K562 (cell line): Measurements from ENCODE around the gene TUBA4B. TPM values are rescaled to one million over a fixed set of nuclear protein-coding genes. Genes with fewer than 3 reads are reported as not detected.

Source experiments
- ATAC-seq: fragments of 200-7000 bp; cut with Tn5 transposase; 3 replicates; pipeline ENCODE4 v1.9.1; 2020; ENCODE audit warnings: moderate library complexity
- BruUV-seq: library from RNA; stranded (reverse); fragments of 400-500 nt; replicated peaks from 2 replicates; lab custom pipeline; 2021; lab: Mats Ljungman, UMichigan
- CTCF ChIA-PET: fragments of 300-600 bp; formaldehyde crosslinking; extraction: SDS; loops from one replicate; lab custom pipeline; 2021; ENCODE audit warnings: low intra/inter-chr PET ratio; lab: Yijun Ruan, JAX
- POLR2A ChIA-PET: fragments of 300-600, 350-650 bp; sonication (Branson Sonifier 250); formaldehyde crosslinking; extraction: SDS; loops from one replicate; lab custom pipeline; 2021; ENCODE audit warnings: antibody characterized with exemption, inconsistent platforms; lab: Yijun Ruan, JAX
- DNase-seq, 4 experiments: peaks; one replicate each; pipeline versions ENCODE4 v3.0.0 to v3.0.0-alpha.2; 2011 to 2018; ENCODE audit warnings: low spot score in 3 of 4, mixed read lengths in 3 of 4; ENCODE audit errors: extremely low read depth in 1 of 4
- FAIRE-seq: peaks from 2 replicates; lab custom pipeline; 2011; peaks lifted over from hg19 to GRCh38; lab: Jason Lieb, UNC
- H2AFZ ChIP-seq: 2 replicates; pipeline ENCODE4 v1.6.0; 2011; ENCODE audit warnings: low read depth, low read length, control low read depth, inconsistent platforms
- H3K27ac ChIP-seq: fragments of 200-600 bp; 3 replicates; pipeline ENCODE4 v1.8.0; 2011; ENCODE audit warnings: low read depth, mild to moderate bottlenecking, control low read depth, inconsistent platforms, low read length, moderate library complexity, mixed read lengths; ENCODE audit errors: extremely low read depth
- H3K27me3 ChIP-seq, 2 experiments: fragments of 300-600 bp in 1 of 2; 2 replicates in 1 of 2; 3 replicates in 1 of 2; pipeline versions ENCODE4 v1.6.0 to v1.8.0; 2011; ENCODE audit warnings: inconsistent platforms in 2 of 2, low read length in 2 of 2, mild to moderate bottlenecking in 1 of 2, mixed read lengths in 1 of 2, moderate library complexity in 1 of 2; ENCODE audit not compliant: control insufficient read depth in 2 of 2, insufficient read depth in 2 of 2
- H3K36me3 ChIP-seq: fragments of 300-600 bp; 3 replicates; pipeline ENCODE4 v1.8.0; 2011; ENCODE audit warnings: mild to moderate bottlenecking, low read length, inconsistent platforms; ENCODE audit not compliant: control insufficient read depth, insufficient read depth
- H3K4me1 ChIP-seq, 2 experiments: fragments of 200-600 bp in 1 of 2; replicated peaks in 1 of 2; 2 replicates in 1 of 2; 3 replicates in 1 of 2; pipeline versions ENCODE4 v1.5.1 to v1.8.0; 2011; ENCODE audit warnings: inconsistent platforms in 2 of 2, low read length in 2 of 2, mild to moderate bottlenecking in 1 of 2, mixed read lengths in 1 of 2, moderate library complexity in 1 of 2; ENCODE audit not compliant: control insufficient read depth in 2 of 2, insufficient read depth in 2 of 2
- H3K4me2 ChIP-seq: 2 replicates; pipeline ENCODE4 v1.6.1; 2011; ENCODE audit warnings: low read length, control low read depth, inconsistent platforms, mixed read lengths; ENCODE audit not compliant: insufficient read depth
- H3K4me3 ChIP-seq: fragments of 200-600 bp; sonication (generic), shearing (Covaris generic); 2 replicates; pipeline ENCODE4 v1.5.1; 2016; ENCODE audit warnings: control low read depth, inconsistent platforms
- H3K79me2 ChIP-seq: fragments of 200-600 bp; 3 replicates; pipeline ENCODE4 v1.8.0; 2011; ENCODE audit warnings: low read length, inconsistent platforms; ENCODE audit not compliant: control insufficient read depth, insufficient read depth
- H3K9ac ChIP-seq, 2 experiments: 2 replicates each; pipeline versions ENCODE4 v1.6.0 to v1.6.1; 2011; ENCODE audit warnings: low read depth in 2 of 2, low read length in 2 of 2, control low read depth in 1 of 2, inconsistent platforms in 1 of 2, mild to moderate bottlenecking in 1 of 2, mixed read lengths in 1 of 2; ENCODE audit not compliant: insufficient read depth in 1 of 2
- H3K9me1 ChIP-seq: one replicate; pipeline ENCODE4 v1.6.0; 2011; ENCODE audit warnings: inconsistent platforms, mild to moderate bottlenecking, low read length, moderate library complexity; ENCODE audit not compliant: control insufficient read depth, insufficient read depth
- H3K9me3 ChIP-seq: replicated peaks from 2 replicates; pipeline ENCODE4 v1.5.1; 2011; ENCODE audit warnings: low read depth, low read length, inconsistent platforms; ENCODE audit not compliant: control insufficient read depth, insufficient read depth
- H4K20me1 ChIP-seq: replicated peaks from 2 replicates; pipeline ENCODE4 v1.6.1; 2011; ENCODE audit warnings: low read length, inconsistent platforms, mixed read lengths; ENCODE audit not compliant: control insufficient read depth, insufficient read depth
- ADNP ChIP-seq: fragments of 200-800 bp; sonication (Bioruptor generic); IDR thresholded peaks from 2 replicates; pipeline ENCODE4 v1.6.1; 2016; ENCODE audit warnings: missing genetic modification characterization, missing compliant biosample characterization
- BCOR ChIP-seq: fragments of 450-650 bp; IDR thresholded peaks from 2 replicates; pipeline ENCODE4 v1.6.1; 2016
- CBX1 ChIP-seq: sonication (generic); IDR thresholded peaks from 2 replicates; pipeline ENCODE4 v1.6.1; 2016; ENCODE audit warnings: antibody characterized with exemption, low read depth, mild to moderate bottlenecking
- CBX3 ChIP-seq, 2 experiments: IDR thresholded peaks; 1 replicate in 1 of 2; 2 replicates in 1 of 2; pipeline ENCODE4 v1.6.1; 2012; ENCODE audit warnings: inconsistent platforms in 2 of 2, low read length in 2 of 2, borderline replicate concordance in 1 of 2, control low read depth in 1 of 2
- COPS2 ChIP-seq: fragments of 450-650 bp; conservative IDR thresholded peaks from 2 replicates; pipeline ENCODE4 v1.6.1; 2016; ENCODE audit warnings: mild to moderate bottlenecking, moderate library complexity
- GABPB2 ChIP-seq: fragments of 250-450 bp; sonication (Bioruptor Pico); conservative IDR thresholded peaks from 2 replicates; pipeline ENCODE4 v1.5.1; 2021; ENCODE audit warnings: mild to moderate bottlenecking
- GATA2 ChIP-seq: sonication (generic); formaldehyde crosslinking; IDR thresholded peaks from 2 replicates; pipeline ENCODE4 v1.4.0; 2020; ENCODE audit warnings: mild to moderate bottlenecking, missing genetic modification reagents
- HDAC1 ChIP-seq, 2 experiments: fragments of 450-650 bp; IDR thresholded peaks; 2 replicates each; pipeline ENCODE4 v1.6.1; 2016 to 2017; ENCODE audit warnings: inconsistent platforms in 1 of 2, mild to moderate bottlenecking in 1 of 2, moderate library complexity in 1 of 2
- HDAC2 ChIP-seq: fragments of 450-650 bp; IDR thresholded peaks from 2 replicates; pipeline ENCODE4 v1.6.1; 2016; ENCODE audit warnings: mild to moderate bottlenecking
- KDM1A ChIP-seq, 2 experiments: fragments of 450-650 bp; IDR thresholded peaks; 2 replicates each; pipeline ENCODE4 v1.6.1; 2016; ENCODE audit warnings: mild to moderate bottlenecking in 2 of 2
- PHF20 ChIP-seq: fragments of 450-650 bp; IDR thresholded peaks from 2 replicates; pipeline ENCODE4 v1.6.1; 2018; ENCODE audit not compliant: partially characterized antibody
- RBM25 ChIP-seq: fragments of 200-400 bp; formaldehyde crosslinking; IDR thresholded peaks from 2 replicates; pipeline ENCODE4 v1.6.1; 2018; ENCODE audit warnings: low read length, low read depth, moderate library complexity; ENCODE audit not compliant: severe bottlenecking
- RCOR1 ChIP-seq, 2 experiments: IDR thresholded peaks; 2 replicates each; pipeline ENCODE4 v1.6.1; 2012; ENCODE audit warnings: low read depth in 2 of 2, low read length in 2 of 2, borderline replicate concordance in 1 of 2, improper control_type of control experiment in 1 of 2
- SMARCA4 ChIP-seq: fragments of 450-650 bp; IDR thresholded peaks from 2 replicates; pipeline ENCODE4 v1.6.1; 2016
- SMARCA5 ChIP-seq: fragments of 450-650 bp; IDR thresholded peaks from 2 replicates; pipeline ENCODE4 v1.6.1; 2016
- TRIM28 ChIP-seq: fragments of 450-650 bp; IDR thresholded peaks from 2 replicates; pipeline ENCODE4 v1.6.1; 2017
- whole genome bisulfite sequencing: fragments of 100-300 bp; shearing (Covaris generic); methylation state at CpG from one replicate; pipeline ENCODE4 v1.1.6; 2016; ENCODE audit warnings: low coverage, mixed read lengths; ENCODE audit not compliant: insufficient coverage; ENCODE audit errors: missing lambda C conversion rate; 5-methylcytosine and 5-hydroxymethylcytosine counted together
- in situ Hi-C: fragments of 300-500 bp; cut with MboI; formaldehyde crosslinking; loops from 4 replicates; pipeline ENCODE4 v1.15.0; 2018; ENCODE audit warnings: inconsistent platforms, mixed read lengths
- intact Hi-C: fragments of 100-400 bp; cut with micrococcal nuclease; formaldehyde crosslinking; loops from 2 replicates; pipeline ENCODE4 v1.14.2; 2022
- polyA plus RNA-seq, 8 experiments: library from polyadenylated mRNA; depleted of rRNA in 4 of 8; stranded (reverse) in 5 of 8; unstranded in 3 of 8; fragments of >200 nt; fragmentation: Nextera tagmentation in 2 of 8; fragmentation: Illumina TruSeq in 1 of 8; extraction: Ambion mirVana in 2 of 8; extraction: Trizol in 1 of 8; gene quantifications; 2 replicates each; pipeline versions ENCODE4 v1.2.1 to v1.2.3, GENCODE V29; 2011 to 2014; ENCODE audit warnings: inconsistent platforms in 1 of 8, missing spikeins in 1 of 8
- total RNA-seq, 7 experiments: library from RNA; depleted of rRNA in 6 of 7; stranded (reverse); fragments of >200 nt in 6 of 7; fragmentation: Illumina TruSeq in 2 of 7; extraction: Trizol in 2 of 7; gene quantifications; 2 replicates each; pipeline versions ENCODE4 v1.2.1 to v1.2.3, GENCODE V29; 2011 to 2021; ENCODE audit warnings: low replicate concordance in 1 of 7

Gene TUBA4B
- total and polyA plus RNA-seq, 9 of the 15 experiments (the other 6 are each of a cell fraction or from before 2014, with no cell fraction given), result 0.04 TPM; not detected in 8

DNA sequence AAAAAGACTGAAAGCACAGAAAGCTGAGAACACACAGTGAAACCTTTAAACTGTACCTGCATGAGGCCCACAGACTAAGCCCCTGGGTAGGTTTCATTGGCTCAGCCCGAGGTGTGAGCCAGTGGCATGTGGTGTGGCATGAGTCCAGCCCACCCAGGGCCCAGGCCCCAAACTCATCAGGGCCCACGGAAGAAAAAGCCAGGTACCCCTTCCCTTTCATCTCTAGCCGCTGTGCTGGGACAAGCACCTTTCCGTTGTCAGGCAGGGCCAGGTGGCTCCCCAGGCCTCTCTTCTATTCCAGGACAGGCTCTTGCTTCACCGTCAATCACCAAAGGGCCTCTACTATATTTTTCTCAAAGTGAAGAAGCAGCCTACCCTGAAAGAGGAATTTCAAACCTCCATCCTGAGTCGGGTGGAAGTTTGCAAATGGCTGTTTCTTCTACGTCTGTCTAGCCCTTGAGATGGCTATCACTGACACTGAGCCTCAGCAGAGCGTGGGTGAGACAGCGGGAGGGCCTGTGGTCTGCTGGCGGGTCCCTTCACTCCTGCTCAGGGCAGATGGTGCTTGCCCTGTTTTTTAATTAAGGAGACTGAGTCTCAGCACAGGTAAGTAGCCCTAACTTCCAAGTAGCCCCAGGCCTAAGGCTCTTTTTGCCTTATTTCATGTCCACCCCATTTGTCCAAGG, 34.7 kb downstream of the TUBA4B start (continued):
- peak; percentile 48; the same call in 1 of the 2 replicates for TF ChIP-seq GATA2 (CRISPR knock-in tag)
- TF ChIP-seq SMARCA4, result 0 out of 2 replicates have a peak, but pooled peaks have one; percentile 13

DNA sequence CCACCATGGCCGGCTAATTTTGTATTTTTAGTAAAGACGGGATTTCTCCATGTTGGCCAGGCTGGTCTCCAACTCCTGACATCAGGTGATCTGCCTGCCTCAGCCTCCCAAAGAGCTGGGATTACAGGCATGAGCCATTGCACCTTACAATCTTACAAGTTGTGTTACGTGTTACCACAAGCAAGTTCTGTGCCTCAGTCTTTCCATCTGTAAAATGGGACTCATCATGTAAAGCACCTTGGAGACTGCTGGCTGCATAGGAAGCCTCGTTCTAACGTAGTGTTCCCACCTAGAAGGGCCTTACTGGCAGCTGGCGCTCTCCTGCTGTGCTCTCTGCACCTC, 36.1 kb downstream of the TUBA4B start:
- POLR2A ChIA-PET, result interaction anchor here (0.6 to 0.9 kb wide), 2 partner anchors 10 to 60 kb away, joined by 4 to 5 read pairs; partner anchors contain the start of gene DNAJB2
- DNase-seq (no peak), ATAC-seq (no peak), FAIRE-seq (no peak)
- H2AFZ ChIP-seq, result no peak overlapping the region
- H3K4me1 ChIP-seq, result peaks cover 32 to 64% of the 10 kb centered on the region in 2 experiments
- H3K4me2 ChIP-seq, result no peak overlapping the region
- intact Hi-C loops, result no loop called here
- H4K20me1 ChIP-seq, result no peaks in the 10 kb centered on the region
- H3K79me2 ChIP-seq, result no peaks in the 10 kb centered on the region
- in situ Hi-C loops, result no loop called here
- no peak overlapping the region for H3K4me3 ChIP-seq
- no peak overlapping the region for H3K9ac ChIP-seq
- no peaks in the 10 kb centered on the region for H3K36me3 ChIP-seq
- no TSS peak for BruUV-seq
- no peaks in the 10 kb centered on the region for H3K9me1 ChIP-seq
- no peak overlapping the region for H3K27ac ChIP-seq
- 36% methylated on average over 4 of the region's 6 CpGs for WGBS
- TF ChIP-seq PHF20, result peak; percentile 38
- peak; percentile 88 for TF ChIP-seq ADNP (tag)
- peak in 1 of 2 experiments; percentile 41; a peak in 1 of 3 replicates for TF ChIP-seq CBX3 (IDR thresholded peaks at IDR 0.05; ENCODE audit: borderline replicate concordance in 1 of 2, low read length in 2 of 2)
- peak; percentile 76 to 93 for TF ChIP-seq KDM1A (IDR thresholded peaks at IDR 0.05)
- peak; percentile 80; the same call in 1 of the 2 replicates for TF ChIP-seq HDAC2
- TF ChIP-seq COPS2, result no peak
- peak; percentile 86; the same call in 1 of the 2 replicates for TF ChIP-seq CBX1
- TF ChIP-seq BCOR, result peak; percentile 96
- TF ChIP-seq GABPB2 (CRISPR knock-in tag), result no peak
- peak; percentile 93 for TF ChIP-seq RBM25
- no peak for TF ChIP-seq TRIM28
- peak in 1 of 2 experiments; percentile 65; a peak in 1 of 4 replicates for TF ChIP-seq RCOR1 (IDR thresholded peaks at IDR 0.05; ENCODE audit: borderline replicate concordance in 1 of 2, low read depth in 2 of 2, low read length in 2 of 2)
- TF ChIP-seq SMARCA5, result peak; percentile 90
- TF ChIP-seq HDAC1 (IDR thresholded peaks at IDR 0.05), result peak in 1 of 2 experiments; percentile 40; a peak in 1 of 4 replicates
- H3K9me3 ChIP-seq, result no peaks in the 10 kb centered on the region
- CTCF ChIA-PET, result no interaction called here
- no peaks in the 10 kb centered on the region for H3K27me3 ChIP-seq
